Esophagus muscularis mucosa (tissue), 4 donors: ENCODE data around the gene TSPAN15. TPM values are rescaled to one million over a fixed set of nuclear protein-coding genes. Genes with fewer than 3 reads are reported as not detected.

ENCODE experiments used
- DNase-seq: peaks from one replicate; pipeline ENCODE4 v3.0.0-alpha.2; 2017; ENCODE audit errors: extremely low spot score
- H3K27ac ChIP-seq, 4 donors: fragments of 200-600 bp; sonication (generic); replicated peaks in 1 of 4; 1 replicate in 3 of 4; 2 replicates in 1 of 4; pipeline ENCODE4 v1.5.1; 2016 to 2019; ENCODE audit warnings: mild to moderate bottlenecking in 1 of 4
- H3K27me3 ChIP-seq, 4 donors: fragments of 200-600 bp; sonication (generic); one replicate each; pipeline versions ENCODE4 v1.5.1 to v1.6.0; 2016 to 2019
- H3K36me3 ChIP-seq, 4 donors: fragments of 200-600 bp; sonication (generic); one replicate each; pipeline ENCODE4 v1.5.1; 2016 to 2019
- H3K4me1 ChIP-seq, 4 donors: fragments of 200-600 bp; sonication (generic); one replicate each; pipeline ENCODE4 v1.5.1; 2016 to 2019
- H3K4me3 ChIP-seq, 4 donors: fragments of 200-600 bp; sonication (generic); 1 replicate in 2 of 4; 2 replicates in 2 of 4; pipeline ENCODE4 v1.5.1; 2016 to 2019; ENCODE audit warnings: mild to moderate bottlenecking in 4 of 4, moderate library complexity in 1 of 4
- H3K9me3 ChIP-seq, 4 donors: fragments of 200-600 bp; sonication (generic); 1 replicate in 3 of 4; 2 replicates in 1 of 4; pipeline ENCODE4 v1.5.1; 2016 to 2019
- CTCF ChIP-seq, 3 experiments: fragments of 200-600 bp in 2 of 3; fragments of 450-650 bp in 1 of 3; sonication (generic) in 2 of 3; IDR thresholded peaks; one replicate each; pipeline ENCODE4 v1.5.1; 2017 to 2019; ENCODE audit warnings: antibody characterized with exemption in 3 of 3, mild to moderate bottlenecking in 2 of 3, moderate library complexity in 1 of 3
- EP300 ChIP-seq: sonication (generic); formaldehyde crosslinking; IDR thresholded peaks from one replicate; pipeline ENCODE4 v1.6.1; 2017; ENCODE audit warnings: antibody characterized with exemption
- POLR2A ChIP-seq: fragments of 450-650 bp; IDR thresholded peaks from one replicate; pipeline ENCODE4 v1.6.1; 2017; ENCODE audit warnings: antibody characterized with exemption, moderate library complexity, mild to moderate bottlenecking, low read depth
- POLR2AphosphoS5 ChIP-seq, 2 donors: sonication (generic); formaldehyde crosslinking; IDR thresholded peaks; one replicate each; pipeline ENCODE4 v1.6.1; 2017; ENCODE audit warnings: antibody characterized with exemption in 2 of 2
- WGBS: methylation state at CpG from one replicate; pipeline ENCODE4 v1.1.5; 2018; 5-methylcytosine and 5-hydroxymethylcytosine counted together
- intact Hi-C: fragments of 100-400 bp; cut with DNase I; formaldehyde crosslinking; loops from one replicate; pipeline ENCODE4 v1.15.1; 2023
- total RNA-seq, 4 donors: library from RNA; depleted of rRNA; stranded (reverse); fragments of >200 nt; gene quantifications; one replicate each; pipeline versions ENCODE4 v1.1.0 to v1.2.1, GENCODE V29; 2016

Gene TSPAN15
- total RNA-seq, 4 donors from 2014 or later = 40.3 to 59.4 (median 53.5) TPM

GRCh38 chr10:69554611-69555010 is 103.3 kb downstream of the TSPAN15 start:
- DNase-seq = no peak
- Histone ChIP-seq H3K27ac (no peak overlapping the region), H3K27me3 (peaks cover 0 to 57% (median 0%) of the 10 kb centered on the region in 4 donors), H3K4me1 (no peaks in the 10 kb centered on the region), H3K4me3 (no peak overlapping the region), H3K9me3 (peaks cover 0 to 25% (median 18%) of the 10 kb centered on the region in 4 donors), H3K36me3 (no peaks in the 10 kb centered on the region)
- TF ChIP-seq POLR2AphosphoS5 (IDR thresholded peaks at IDR 0.05) = no peak
- TF ChIP-seq EP300 = no peak
- TF ChIP-seq CTCF (IDR thresholded peaks at IDR 0.05) = no peak
- TF ChIP-seq POLR2A = no peak
- WGBS = 40% methylated on average over 1 of the region's 6 CpGs
- intact Hi-C loops = no loop called here

Other genes with a start within 250 kb of the TSPAN15 start
- 1 to 10 TPM in 1 of 4 donors, under 1 TPM in 2, not detected in 1; 0.06 to 1.5 (median 0.17) TPM for gene HKDC1, start 231.1 kb upstream of the TSPAN15 start, total RNA-seq
- 100 to 1,000 TPM; 114 to 188 (median 151) TPM for gene HK1, start 173.0 kb upstream of the TSPAN15 start, total RNA-seq
- gene TACR2, start 34.5 kb upstream of the TSPAN15 start, total RNA-seq = 10 to 100 TPM; 51.4 to 72.6 (median 68.1) TPM
- gene NEUROG3, start 122.0 kb downstream of the TSPAN15 start, total RNA-seq = under 1 TPM in 1 of 4 donors, not detected in 3; 0.66 TPM
- 1 to 10 TPM; 2.0 to 9.1 (median 6.5) TPM for gene FAM241B, start 178.8 kb downstream of the TSPAN15 start, total RNA-seq